ENCODE measurements around the gene CNTNAP4.

DNA sequence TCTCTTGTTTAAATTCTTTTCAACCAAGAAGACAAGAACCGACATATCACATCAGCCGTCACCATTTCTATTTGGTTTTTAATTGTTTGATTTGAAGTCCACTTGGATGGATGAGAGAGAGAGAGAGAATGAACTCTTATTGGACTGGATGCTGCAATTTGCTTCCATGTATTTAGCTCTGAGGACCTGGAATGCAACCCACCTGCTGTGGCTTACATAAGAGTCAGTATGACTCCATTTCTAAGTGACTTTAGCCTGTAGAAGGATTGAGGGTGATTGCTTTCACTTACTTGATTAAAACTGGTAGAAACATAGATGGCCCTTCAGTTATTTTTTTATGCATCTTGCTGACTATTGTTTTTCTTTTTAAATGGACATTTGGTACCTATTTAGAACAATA lies 296.1 kb downstream of the CNTNAP4 start:
- TF ChIP-seq SP1 (IDR thresholded peaks at IDR 0.05) (no peak), FOXA1 (IDR thresholded peaks at IDR 0.05) (no peak)
- TF ChIP-seq, protein P1, sequence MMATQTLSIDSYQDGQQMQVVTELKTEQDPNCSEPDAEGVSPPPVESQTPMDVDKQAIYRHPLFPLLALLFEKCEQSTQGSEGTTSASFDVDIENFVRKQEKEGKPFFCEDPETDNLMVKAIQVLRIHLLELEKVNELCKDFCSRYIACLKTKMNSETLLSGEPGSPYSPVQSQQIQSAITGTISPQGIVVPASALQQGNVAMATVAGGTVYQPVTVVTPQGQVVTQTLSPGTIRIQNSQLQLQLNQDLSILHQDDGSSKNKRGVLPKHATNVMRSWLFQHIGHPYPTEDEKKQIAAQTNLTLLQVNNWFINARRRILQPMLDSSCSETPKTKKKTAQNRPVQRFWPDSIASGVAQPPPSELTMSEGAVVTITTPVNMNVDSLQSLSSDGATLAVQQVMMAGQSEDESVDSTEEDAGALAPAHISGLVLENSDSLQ (IDR thresholded peaks at IDR 0.05): no peak
